HG03139 (cell line): Measurements from ENCODE around the gene PFDN2.
"Not testable (repeated sequence)": the region's sequence is repeated elsewhere in the genome, so short reads cannot be mapped to it uniquely, and the experiment has no call there.

Experiments
- ATAC-seq: cut with Tn5 transposase; IDR thresholded peaks from one replicate; pipeline ENCODE4 v1.9.1; 2021; ENCODE audit not compliant: unreplicated experiment

PFDN2 gene

DNA sequence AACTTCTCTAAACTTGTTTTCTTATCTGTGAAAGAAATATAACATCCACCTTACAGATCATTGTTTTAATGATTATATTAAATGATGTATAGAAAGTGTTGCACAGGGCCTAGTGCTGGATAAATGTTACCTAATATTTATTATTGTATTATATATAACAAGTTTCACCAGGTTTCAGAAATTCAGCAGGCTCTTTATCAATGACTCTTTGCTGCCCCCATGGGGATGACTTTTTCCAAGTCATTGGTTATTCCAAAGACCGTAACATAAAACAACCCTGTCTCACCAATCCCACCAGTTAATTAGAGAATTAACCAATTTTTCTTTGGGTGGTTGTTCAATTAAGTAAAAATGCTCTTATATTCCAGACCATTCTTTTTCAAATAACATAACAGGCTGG, 21.9 kb upstream of the PFDN2 start:
- no peak for ATAC-seq

DNA sequence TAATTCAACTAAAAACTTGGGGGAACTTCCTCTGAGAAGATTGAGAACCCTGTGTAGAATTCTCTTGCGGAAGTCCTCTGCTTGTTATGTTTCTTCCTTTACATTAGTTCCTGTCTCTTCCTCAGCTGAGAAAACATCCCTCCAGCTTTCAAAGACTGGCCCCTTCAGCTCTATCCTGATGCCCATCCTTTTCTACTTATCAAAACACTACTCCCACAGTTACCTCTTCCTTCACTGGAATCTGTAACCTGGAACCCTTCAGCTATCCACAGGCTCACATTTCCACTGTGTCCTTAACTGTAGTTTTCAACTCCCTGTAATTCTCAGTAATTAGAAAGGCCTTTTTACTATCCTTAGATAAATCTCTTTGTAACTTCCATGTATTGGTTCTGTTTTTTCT, 20.6 kb upstream of the PFDN2 start:
- ATAC-seq, result no peak

DNA sequence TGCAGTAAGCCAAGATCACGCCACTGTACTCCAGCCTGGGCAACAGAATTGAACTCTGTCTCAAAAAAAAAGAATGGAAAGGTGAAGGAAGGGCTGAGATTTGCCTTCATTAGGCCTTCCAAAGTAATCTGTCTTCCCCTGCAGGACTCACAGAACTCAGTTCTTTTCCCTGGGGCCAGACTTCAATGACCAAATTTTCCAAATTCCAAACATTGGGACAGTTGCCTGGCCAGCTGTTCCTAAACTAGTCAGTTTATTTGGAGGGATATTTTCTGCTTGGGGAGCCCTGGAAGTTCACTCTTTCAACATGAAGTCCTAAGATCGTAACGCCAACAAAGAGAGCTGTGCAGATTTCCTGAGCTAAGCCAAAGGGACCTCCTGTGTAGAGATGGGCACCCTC, 20.0 kb upstream of the PFDN2 start:
- ATAC-seq, result no peak

DNA sequence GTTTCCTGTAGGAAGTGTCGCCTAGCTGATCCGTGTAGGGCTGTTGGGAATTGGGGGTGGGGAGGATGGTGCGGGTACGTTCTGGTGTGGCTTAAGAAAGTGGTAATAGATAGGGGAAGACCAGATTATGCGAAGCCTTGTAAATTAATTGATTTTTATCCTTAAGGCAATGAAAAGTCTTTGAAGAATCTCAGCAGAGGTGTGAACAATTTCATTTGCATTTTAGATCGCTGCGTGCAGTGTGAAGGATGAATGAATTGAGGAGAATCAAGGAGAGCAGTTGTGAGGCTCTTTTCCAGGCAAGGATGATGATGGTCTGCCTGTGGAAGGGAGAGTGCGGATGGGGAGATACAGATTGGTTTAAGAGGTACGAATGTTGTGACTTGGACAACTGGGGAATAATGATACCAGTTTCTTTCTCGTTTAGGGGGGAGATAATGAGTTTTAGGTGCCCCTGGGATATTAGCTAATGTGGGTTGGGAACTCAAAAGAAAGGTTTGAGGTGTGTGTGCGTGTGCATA, 15.4 kb upstream of the PFDN2 start:
- no peak for ATAC-seq

DNA sequence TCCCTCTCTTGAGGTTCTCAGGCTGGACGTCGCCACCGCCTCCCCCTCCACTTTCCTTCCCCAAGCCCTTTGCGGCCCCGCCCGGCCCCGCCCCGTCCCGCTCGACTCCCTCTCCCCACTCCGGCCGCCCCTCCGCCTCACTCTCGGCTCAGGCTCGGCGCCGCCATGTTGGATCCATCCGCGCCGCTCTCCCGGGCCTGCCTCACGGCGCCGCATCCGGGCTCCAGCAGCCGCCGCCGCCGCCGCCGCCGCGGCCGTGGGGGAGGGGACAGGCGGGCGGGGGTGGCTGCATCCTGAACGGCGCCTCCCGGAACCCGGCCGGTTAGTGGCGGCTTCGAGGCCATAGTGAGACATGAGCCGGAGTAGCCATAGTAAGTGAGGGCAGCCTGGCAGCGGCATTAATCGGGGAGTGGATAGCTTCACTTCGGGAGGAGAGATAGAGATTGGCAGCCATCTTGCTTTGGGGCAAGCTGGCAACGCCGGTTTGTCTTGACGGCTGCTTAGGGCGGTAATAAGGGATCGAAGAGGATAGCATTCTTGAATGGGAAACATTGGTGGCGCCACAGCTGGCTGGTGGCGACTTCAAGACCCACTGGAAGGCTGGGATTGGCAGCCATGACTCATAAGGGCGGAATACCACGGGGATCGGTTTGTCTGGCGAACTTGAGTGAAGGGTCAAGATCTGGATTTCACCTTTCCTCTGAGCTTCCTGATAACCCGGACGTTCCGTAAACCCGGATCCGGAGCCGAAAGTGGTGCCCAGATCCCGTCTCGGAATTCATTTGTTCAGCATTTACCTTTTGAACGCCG, 14.8 kb upstream of the PFDN2 start, which contains the start of gene DEDD:
DEDD (minus strand) TSS at position 258 of the 810 bp plus-strand sequence. CDS start 8,205 bp downstream, outside the sequence.
- peak; percentile 90 for ATAC-seq

DNA sequence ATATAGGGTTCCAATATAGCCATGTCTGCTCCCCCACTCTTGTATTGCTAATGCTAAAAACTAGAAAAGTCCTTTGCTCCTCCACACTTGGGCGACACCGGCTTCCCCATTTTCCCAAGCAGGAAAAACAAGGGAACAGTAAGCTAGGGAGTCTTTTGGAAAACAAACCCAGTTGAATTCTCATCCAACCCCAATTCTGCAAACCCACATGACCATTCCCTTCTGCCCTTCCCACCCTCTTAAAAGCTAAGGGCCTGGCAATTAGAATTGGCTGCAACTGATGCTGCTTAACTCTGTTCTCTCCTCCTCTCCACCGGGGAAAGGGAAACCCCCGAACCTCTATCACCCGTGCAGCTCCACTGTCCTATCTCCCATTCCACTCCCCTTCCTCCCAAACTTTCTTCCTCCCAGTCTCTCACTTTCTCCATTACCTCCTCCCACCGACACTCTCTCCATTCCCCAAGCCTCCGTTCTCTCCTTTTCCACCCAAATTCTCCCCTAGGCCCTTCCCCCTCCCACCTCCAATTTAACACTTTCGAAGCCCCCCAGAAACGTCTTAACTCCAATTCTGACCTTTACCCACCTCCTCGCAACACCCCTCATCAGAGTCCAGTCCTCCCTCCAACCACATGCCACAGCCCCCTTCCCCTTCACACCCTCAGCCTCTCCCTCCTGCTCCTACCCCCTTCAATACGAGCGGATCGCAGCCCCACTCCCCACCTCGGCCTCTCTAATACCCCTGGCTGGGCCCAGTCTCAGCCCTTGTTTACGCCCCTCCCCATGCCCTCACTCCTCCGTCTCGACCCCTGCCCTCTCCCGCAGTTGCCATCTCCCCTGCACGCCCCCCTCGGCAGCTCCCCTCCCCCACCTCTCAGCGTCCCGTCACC, 13.9 kb upstream of the PFDN2 start:
- ATAC-seq, result no peak

DNA sequence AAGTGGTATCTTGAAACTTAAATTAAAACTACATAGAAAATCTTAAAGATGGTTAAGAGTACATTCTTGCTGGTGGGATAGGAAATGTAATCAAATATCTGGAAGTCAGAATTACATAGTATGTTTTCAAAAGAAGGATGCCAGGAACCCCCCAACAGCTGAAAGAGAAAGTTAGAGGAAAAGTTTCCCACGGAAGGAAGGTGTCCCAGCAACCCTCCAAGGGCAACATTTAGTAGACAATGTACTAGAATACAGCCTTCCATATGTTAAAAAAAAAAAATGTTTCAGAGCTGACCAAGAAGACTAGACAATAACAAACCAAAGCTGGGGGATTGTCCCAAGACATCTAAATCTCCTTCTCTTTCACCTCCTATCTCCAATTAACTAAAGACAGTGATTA, 12.4 kb upstream of the PFDN2 start:
- ATAC-seq, result no peak

DNA sequence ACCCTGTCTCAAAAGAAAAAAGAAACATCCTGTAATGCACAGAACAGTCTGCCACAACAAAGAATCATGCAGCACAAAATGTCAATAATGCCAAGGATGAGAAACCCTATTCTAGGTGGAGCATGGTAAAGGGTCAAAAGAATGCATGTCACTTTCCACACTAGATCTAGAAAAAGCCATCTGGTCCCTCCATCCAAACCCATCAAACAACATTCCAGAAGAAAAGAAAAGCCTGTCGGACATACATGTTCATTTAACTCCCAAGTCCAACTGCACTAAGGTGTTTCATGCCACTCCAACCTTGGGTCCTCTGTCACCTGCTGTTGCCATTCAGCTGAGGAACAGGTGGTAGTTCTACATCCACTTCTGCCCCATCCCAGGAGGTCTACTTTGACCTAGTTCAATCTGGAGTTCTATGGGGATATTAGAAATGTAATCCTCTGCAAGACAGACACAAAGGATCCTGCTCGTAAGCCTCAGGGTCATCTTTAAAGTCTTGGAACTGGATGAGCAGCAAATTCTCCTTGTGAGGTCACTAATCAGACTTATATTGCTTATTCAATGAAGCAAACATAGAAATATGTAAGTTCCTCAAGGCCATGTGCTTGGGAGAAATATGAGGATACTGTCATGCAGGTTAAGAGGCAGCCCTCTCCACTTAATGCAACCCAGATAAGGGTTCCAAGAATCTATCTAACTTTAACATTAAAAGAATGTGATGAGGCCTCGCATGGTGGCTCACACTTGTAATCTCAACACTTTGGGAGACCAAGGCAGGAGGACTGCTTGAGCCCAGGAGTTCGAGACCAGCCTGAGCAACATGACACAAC, 11.0 kb upstream of the PFDN2 start:
- ATAC-seq, result no peak

DNA sequence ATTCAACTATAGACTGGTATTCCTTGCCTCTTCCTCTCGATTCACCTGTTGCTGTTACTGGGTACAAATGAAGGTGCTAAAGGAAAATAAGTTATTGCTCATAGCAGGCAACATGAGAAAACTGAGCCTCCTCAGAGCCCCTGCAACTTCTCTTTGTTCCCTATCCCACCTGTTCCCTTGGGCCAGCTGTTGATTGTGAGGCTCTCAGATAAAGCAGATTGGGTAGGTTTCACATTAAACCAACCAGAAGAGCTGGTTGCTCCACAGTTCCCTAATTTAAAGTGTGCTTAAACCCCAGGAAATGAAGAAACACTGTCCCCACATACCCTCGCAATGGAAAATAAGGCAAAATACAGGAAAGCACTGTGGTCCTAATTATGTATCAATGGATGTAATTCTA, 9.8 kb upstream of the PFDN2 start:
- no peak for ATAC-seq

DNA sequence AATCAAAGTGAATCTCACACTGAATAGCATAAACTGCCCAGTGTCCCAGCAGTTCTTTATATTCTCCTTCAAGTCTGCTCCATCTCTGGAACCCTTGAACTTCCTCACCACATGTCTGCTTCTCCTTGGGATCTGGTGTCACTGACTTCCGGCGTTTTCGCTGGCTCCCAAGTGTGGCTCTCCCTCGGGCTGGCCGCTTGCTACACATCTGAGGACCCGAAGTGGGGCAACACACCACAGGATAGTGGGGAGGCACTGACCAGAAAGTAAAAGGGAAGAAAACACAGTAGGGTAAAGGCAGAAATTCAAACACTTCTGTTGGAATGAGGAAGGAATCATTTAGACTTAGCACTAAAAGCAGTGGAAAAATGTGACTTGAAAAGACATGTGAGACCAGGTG, 5.1 kb upstream of the PFDN2 start:
- no peak for ATAC-seq

DNA sequence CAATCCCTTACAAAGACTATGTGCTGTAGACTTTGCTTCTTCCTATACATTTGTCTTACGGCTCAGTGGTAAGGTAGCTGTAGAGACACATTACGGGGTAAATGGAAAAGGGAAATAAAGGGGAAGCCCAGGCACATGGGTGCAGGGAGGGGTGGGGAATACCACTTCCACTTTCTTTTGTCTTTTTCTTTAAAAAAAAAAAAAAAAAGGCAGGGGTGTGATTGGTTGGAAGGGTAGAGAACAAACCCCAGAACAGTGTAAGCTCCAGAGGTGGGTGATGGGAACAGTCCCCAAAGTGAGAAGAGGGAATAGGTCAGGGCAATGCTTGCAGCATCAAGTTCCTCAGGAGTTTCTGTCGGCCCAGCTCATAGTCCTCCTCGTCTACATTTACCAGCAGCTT, 4.0 kb upstream of the PFDN2 start:
- no peak for ATAC-seq

DNA sequence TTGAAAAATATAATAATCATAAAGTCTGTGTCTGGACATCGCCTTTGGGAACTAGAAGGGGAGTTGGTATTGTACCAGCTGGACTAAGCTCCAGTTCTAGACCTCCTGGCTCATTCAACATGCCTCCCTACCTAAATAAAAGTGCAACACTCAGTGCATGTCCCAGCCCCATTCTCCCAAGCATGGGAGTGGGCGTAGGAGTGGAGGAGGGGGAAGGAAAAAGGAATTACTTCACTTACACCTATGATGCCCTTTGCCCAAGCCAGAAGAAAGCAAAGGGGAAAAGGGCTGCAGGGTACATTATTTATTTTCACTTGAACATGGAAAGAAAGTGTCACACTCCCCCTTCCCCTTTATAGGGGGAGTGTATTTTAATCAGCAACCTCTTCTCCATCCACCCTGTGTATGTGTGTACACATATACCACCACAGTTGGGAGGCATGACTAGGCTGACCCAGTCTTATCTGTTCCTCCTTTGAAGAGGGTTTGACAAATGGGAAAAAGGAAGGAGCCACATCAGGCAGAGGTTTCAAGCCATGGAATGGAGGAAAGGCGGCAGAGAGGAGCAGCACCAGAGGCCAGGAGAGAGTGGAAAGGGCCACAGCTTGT, 3.3 kb upstream of the PFDN2 start:
- no peak for ATAC-seq

DNA sequence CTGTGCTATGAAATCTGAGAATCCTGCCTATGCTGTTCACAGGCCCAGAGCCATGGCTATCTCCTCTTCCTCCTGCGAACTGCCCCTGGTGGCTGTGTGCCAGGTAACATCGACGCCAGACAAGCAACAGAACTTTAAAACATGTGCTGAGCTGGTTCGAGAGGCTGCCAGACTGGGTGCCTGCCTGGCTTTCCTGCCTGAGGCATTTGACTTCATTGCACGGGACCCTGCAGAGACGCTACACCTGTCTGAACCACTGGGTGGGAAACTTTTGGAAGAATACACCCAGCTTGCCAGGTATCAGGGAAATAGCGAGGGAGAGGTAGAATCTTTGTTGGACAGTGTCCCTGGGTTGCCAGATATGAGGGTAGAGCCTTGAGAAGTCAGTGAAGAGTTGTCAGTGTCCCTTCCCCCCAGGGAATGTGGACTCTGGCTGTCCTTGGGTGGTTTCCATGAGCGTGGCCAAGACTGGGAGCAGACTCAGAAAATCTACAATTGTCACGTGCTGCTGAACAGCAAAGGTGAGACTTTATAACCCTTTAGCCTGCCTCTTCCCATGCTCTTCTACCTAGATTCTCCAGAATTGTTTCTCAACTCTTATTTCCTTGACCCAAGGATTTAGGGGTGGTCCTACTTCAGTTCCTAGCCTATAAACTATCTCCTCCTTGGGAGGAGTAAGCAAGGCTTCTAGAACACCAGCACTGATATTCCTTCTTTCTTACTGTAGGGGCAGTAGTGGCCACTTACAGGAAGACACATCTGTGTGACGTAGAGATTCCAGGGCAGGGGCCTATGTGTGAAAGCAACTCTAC, 1.5 kb upstream of the PFDN2 start:
- ATAC-seq, result peak; percentile 44

DNA sequence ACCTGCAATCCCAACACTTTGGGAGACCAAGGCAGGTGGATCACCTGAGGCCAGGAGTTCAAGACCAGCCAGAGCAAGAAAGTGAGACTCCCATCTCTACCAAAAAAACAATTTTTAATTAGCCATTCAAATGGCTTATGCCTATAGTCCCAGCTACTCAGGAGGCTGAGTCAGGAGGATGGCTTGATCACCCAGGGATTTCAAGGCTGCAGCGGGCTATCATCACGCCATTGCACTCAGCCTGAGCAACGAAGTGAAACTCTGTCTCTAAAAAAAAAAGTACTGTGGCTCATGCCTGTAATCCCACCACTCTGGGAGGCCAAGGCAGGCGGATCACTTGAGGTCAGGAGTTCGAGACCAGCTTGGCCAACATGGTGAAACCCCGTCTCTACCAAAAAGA, 1.9 kb downstream of the PFDN2 start:
- not testable (repeated sequence) for ATAC-seq

DNA sequence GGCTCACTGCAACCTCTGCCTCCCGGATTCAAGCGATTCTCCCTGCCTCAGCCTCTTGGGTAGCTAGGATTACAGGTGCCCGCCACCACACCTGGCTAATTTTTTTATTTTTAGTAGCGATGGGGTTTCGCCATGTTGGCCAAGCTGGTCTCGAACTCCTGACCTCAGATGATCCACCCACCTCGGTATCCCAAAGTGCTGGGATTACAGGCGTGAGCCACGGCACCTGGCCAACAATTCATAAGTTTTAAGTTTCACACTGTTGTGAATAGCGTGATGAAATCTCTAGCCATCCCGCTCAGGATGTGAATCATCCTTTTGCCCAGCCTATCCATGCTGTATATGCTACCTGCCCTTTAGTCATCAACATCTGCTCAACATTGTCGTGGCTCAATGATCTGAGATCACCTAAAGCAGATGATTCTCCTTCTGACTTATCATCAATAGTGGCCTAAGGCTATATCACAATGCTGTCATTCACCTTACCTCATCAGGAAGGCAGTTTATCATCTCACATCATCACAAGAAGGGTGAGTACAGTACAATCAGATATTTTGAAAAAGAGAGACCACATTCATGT, 2.6 kb downstream of the PFDN2 start:
- no peak for ATAC-seq

DNA sequence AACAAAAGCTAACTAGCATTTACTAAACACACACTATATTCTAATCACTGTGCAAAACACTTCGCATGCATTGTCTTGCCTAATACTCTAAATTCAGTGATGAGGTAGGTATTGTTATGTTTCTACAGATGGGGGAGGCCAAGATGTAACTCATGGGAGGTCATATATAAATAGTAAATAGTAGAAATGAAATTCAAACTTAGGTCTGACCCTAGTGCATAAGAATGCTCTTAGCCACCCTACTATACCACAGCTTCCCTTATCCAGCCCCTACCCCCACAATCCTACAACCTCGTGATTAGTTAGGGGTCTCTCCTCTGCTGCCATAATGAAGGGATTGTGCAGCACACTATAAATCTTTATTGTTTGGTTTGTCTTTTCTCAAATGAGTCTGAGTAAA, 3.3 kb downstream of the PFDN2 start:
- no peak for ATAC-seq

DNA sequence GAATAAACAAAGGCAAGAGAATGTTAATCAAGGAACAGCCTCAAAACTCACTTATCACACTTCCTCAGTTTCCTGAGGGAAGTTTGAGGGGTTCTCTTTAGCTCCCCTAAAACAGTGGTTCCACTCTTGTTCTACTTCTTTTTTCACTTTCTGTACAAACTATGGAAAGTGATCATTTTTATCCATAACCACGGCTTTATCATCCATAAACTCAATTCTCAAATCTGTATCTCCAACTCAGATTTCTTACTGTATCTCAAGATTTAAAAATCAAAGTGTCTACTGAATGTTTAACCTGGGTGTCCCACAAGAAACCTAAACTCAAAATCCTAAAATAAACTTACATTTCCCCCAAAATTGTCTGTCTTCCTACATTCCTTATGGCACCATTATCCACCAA, 3.9 kb downstream of the PFDN2 start:
- ATAC-seq, result no peak

DNA sequence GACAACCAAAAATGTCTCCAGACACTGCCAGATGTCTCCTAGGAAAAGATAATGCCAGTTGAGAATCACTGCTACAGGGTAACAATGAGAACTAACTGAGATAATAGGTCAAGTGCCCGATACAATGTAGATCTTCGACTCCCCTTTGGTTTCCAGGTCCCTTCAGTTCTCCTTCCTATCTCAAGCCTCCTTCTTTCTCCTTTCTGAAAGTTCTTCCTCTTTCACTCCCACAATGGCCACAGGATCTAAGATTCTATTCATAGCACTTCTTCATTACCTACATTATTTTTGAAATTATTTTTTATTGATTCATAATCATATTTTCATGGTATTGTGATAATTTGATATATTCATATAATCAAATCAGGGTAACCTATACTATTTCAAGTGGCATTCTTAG, 6.3 kb downstream of the PFDN2 start:
- ATAC-seq, result no peak

DNA sequence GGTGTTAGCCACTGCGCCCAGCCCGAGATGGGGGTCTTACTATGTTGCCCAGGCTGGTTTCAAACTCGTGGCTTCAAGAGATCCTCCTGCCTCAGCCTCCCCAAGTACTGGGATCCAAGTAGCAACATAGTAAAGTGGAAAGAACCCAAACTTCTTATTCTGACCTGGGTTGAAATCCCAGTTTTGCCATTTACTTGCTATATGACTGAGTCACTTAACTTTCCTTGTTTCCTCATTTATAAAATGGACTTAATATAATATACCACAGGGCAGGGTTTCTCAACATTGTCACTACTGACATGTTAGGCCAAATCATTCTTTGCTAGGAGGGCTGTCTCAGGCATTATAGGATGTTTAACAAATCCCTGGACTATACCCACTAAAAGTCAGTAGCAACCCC, 6.7 kb downstream of the PFDN2 start:
- no peak for ATAC-seq
